ENCODE results near the gene STARD6.
"Not testable (repeated sequence)": the region's sequence is repeated elsewhere in the genome, so short reads cannot be mapped to it uniquely, and the experiment has no call there.

The STARD6 gene

GRCh38 chr18:54316071-54316820, 41.4 kb downstream of the STARD6 start:
- Mint-ChIP-seq H3K27me3 (peaks cover 33 to 35% of the 10 kb centered on the region in 2 donors), H3K4me1 (no peaks in the 10 kb centered on the region), H3K9me3 (peaks cover 0 to 4% of the 10 kb centered on the region in 2 donors), H3K27ac (no peak overlapping the region), H3K4me3 (no peak overlapping the region), H3K36me3 (no peaks in the 10 kb centered on the region)
- DNase-seq = no peak
- ATAC-seq (replicated peaks) = no peak

DNA sequence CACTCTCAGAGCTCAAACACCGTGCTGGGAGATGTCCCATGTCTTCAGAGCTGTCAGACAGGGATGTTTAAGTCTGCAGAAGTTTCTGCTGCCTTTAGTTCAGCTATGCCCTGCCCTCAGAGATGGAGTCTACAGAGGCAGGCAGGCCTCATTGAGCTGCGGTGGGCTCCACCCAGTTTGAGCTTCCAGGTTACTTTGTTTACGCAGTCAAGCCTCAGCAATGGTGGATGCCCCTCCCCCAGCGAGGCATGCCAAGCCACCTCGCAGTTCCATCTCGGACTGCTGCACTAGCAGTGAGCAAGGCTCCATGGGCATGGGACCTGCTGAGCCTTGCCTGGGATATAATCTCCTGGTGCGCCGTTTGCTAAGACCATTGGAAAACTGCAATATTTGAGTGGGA, 48.1 kb downstream of the STARD6 start:
- H3K9me3 Mint-ChIP-seq; H3K27ac Mint-ChIP-seq; DNase-seq; H3K36me3 Mint-ChIP-seq; ATAC-seq (replicated peaks); H3K4me3 Mint-ChIP-seq; H3K4me1 Mint-ChIP-seq: not testable (repeated sequence)
- H3K27me3 Mint-ChIP-seq = peaks cover 30 to 33% of the 10 kb centered on the region in 2 donors

- H3K9me3 Mint-ChIP-seq = peaks cover 15% of the 10 kb centered on the region in 2 donors
- H3K27me3 Mint-ChIP-seq = peaks cover 9 to 15% of the 10 kb centered on the region in 2 donors
- H3K36me3 Mint-ChIP-seq = peaks cover 5 to 7% of the 10 kb centered on the region in 2 donors
- ATAC-seq (replicated peaks) = no peak
- H3K4me3 Mint-ChIP-seq = no peak overlapping the region
- H3K4me1 Mint-ChIP-seq = no peaks in the 10 kb centered on the region
- no peak for DNase-seq
- H3K27ac Mint-ChIP-seq = no peak overlapping the region
Observed at GRCh38 chr18:54303408-54303807, 54.2 kb downstream of the STARD6 start.

DNA sequence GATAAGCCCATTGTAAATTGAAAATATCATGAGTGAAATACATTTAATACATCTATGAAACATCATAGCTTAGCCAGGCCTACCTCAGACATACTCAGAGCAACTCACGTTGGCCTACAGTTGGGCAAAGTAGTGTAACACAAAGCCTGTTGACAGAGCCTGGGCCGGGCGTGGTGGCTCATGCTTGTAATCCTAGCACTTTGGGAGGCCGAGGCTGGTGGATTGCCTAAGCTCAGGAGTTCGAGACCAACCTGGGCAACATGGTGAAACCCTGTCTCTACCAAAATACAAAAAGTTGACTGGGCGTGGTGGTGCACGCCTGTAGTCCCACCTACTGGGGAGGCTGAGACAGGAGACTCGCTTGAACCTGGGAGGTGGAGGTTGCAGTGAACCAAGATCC, 58.7 kb downstream of the STARD6 start:
- not testable (repeated sequence) for H3K27ac Mint-ChIP-seq; DNase-seq; H3K4me3 Mint-ChIP-seq; H3K9me3 Mint-ChIP-seq; H3K4me1 Mint-ChIP-seq; H3K27me3 Mint-ChIP-seq; ATAC-seq (replicated peaks)
- H3K36me3 Mint-ChIP-seq = peaks cover 8 to 11% of the 10 kb centered on the region in 2 donors

DNA sequence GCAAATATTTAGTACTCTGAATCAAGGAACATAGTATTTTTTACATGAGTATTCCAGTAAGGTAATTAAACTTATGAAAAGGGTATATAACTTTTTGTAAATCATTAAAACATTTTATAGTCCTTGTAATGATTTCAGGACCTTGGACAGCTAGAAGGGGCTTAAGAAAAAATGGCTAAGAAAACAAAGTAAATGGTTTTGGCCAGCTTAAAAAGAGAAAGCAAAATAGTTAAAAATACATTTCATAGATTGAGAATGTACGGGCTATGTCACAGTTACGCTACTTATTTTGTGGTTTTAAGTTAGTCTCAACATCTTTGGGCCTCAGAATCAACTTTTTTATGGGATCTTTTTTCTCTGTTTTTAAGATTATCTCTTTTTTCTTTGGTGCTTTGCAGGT, 61.6 kb downstream of the STARD6 start:
- H3K9me3 Mint-ChIP-seq = peaks cover 7 to 9% of the 10 kb centered on the region in 2 donors
- H3K36me3 Mint-ChIP-seq = peaks cover 11 to 19% of the 10 kb centered on the region in 2 donors
- no peak overlapping the region for H3K27ac Mint-ChIP-seq
- no peak overlapping the region for H3K4me3 Mint-ChIP-seq
- DNase-seq (no peak), ATAC-seq (replicated peaks) (no peak)
- H3K4me1 Mint-ChIP-seq = no peaks in the 10 kb centered on the region
- H3K27me3 Mint-ChIP-seq = peaks cover 0 to 4% of the 10 kb centered on the region in 2 donors

GRCh38 chr18:54294274-54294673, 63.4 kb downstream of the STARD6 start:
- peaks cover 16 to 27% of the 10 kb centered on the region in 2 donors for H3K36me3 Mint-ChIP-seq
- H3K4me1 Mint-ChIP-seq = no peaks in the 10 kb centered on the region
- DNase-seq (no peak), ATAC-seq (replicated peaks) (no peak)
- no peak overlapping the region for H3K4me3 Mint-ChIP-seq
- no peaks in the 10 kb centered on the region for H3K27me3 Mint-ChIP-seq
- no peak overlapping the region for H3K27ac Mint-ChIP-seq
- peaks cover 0 to under 1% of the 10 kb centered on the region in 2 donors for H3K9me3 Mint-ChIP-seq

GRCh38 chr18:54284981-54285785, 72.5 kb downstream of the STARD6 start:
- no peak overlapping the region for H3K4me3 Mint-ChIP-seq
- H3K36me3 Mint-ChIP-seq = peaks cover 28 to 39% of the 10 kb centered on the region in 2 donors

DNA sequence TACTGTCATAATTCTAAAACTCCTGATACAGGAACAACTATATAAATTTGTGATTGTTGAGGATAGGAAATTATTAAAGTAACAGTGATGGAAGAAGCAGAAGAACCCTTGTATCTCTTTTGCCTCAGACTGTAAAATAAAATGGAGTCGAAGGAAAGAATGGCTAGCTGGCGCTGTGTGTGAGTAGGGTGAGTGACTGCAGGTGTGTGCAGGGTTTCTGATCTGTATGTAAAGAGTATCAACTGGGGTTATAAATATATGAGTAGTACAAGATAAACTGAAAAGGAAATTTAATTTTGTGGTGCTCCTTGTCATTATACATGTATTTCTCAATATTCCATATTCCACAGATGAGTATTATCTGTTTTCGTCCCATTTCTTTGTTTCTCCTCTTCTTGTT, 73.1 kb downstream of the STARD6 start:
- no peak overlapping the region for H3K4me3 Mint-ChIP-seq
- no peak for ATAC-seq (replicated peaks)
- peaks cover 3 to 17% of the 10 kb centered on the region in 2 donors for H3K4me1 Mint-ChIP-seq
- no peak for DNase-seq
- H3K27ac Mint-ChIP-seq = peak overlapping the region; percentile 37
- H3K9me3 Mint-ChIP-seq = no peaks in the 10 kb centered on the region
- H3K36me3 Mint-ChIP-seq = peaks cover 29 to 38% of the 10 kb centered on the region in 2 donors
- H3K27me3 Mint-ChIP-seq = no peaks in the 10 kb centered on the region

More at GRCh38 chr18:54284981-54285785, 72.5 kb downstream of the STARD6 start:
- ATAC-seq (replicated peaks) = peak; percentile 100
- Mint-ChIP-seq H3K27me3 (no peaks in the 10 kb centered on the region), H3K4me1 (peaks cover 3 to 13% of the 10 kb centered on the region in 2 donors), H3K9me3 (no peaks in the 10 kb centered on the region), H3K27ac (peak overlapping the region; percentile 37)
- peak; percentile 54 for DNase-seq

- no peak for DNase-seq
- Mint-ChIP-seq H3K4me3 (no peak overlapping the region), H3K9me3 (no peaks in the 10 kb centered on the region), H3K27ac (no peak overlapping the region), H3K27me3 (no peaks in the 10 kb centered on the region), H3K4me1 (peaks cover 5 to 15% of the 10 kb centered on the region in 2 donors), H3K36me3 (peaks cover 21 to 25% of the 10 kb centered on the region in 2 donors)
- no peak for ATAC-seq (replicated peaks)
Observed at GRCh38 chr18:54280220-54280569, 77.5 kb downstream of the STARD6 start.

DNA sequence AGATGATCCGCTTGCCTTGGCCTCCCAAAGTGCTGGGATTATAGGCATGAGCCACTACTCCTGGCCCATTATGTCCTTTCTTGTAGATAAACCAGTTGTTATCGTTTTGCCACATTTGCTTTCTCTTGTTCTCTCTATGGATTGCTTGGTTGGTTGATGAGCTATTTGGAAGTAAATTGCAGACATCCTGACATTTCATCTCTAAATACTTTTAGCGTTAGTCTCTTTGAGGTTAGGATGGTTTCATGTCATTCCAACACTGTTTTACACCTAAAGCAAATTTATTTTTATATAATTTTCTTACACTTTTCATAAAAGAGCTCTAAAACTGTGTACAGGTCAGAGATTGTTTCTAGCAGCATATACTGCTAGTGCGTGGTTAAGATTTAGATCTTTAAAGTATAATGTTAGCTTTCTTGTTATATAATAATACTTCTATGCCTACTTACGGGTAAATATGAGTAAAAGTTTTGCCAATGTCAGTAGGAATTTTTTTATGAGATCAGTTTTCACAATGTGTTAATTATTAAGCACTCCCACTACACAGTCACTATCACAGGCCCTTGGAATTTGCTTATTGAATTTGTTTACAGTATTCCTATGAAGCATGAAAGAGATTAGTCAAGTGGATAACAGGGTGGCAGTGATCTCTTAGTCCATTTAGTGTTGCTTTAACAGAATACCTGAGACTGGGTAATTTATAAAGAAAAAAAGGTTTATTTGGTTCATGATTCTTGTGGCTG, 78.0 kb downstream of the STARD6 start:
- Mint-ChIP-seq H3K4me1 (peaks cover 5 to 10% of the 10 kb centered on the region in 2 donors), H3K9me3 (no peaks in the 10 kb centered on the region), H3K27me3 (no peaks in the 10 kb centered on the region), H3K4me3 (no peak overlapping the region), H3K36me3 (peaks cover 19 to 22% of the 10 kb centered on the region in 2 donors), H3K27ac (no peak overlapping the region)
- ATAC-seq (replicated peaks) (no peak), DNase-seq (no peak)

DNA sequence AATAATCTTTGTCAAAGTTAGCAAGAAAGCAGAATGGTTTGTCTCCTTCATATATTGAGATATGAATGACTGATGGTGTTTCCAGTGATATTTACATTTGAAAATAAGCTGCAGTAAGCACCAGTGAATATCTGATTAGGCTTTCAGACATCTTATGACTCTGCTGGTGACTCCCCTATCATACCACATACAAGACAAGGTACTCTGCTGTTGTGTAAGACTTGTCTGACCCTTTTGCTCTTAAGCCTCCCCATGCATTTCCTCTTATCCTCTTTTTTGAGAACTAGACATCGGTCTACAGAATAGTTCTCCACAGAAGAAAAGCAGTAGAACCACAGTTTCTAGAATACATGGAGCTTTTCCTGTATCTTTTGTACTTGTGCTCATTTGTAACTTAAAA, 79.0 kb downstream of the STARD6 start:
- DNase-seq (no peak), ATAC-seq (replicated peaks) (peak in 1 of 2 donors; percentile 36)
- Mint-ChIP-seq H3K36me3 (peaks cover 16 to 17% of the 10 kb centered on the region in 2 donors), H3K4me3 (no peak overlapping the region), H3K9me3 (no peaks in the 10 kb centered on the region), H3K27me3 (no peaks in the 10 kb centered on the region), H3K27ac (no peak overlapping the region), H3K4me1 (peaks cover 2 to 5% of the 10 kb centered on the region in 2 donors)

- H3K4me3 Mint-ChIP-seq = no peak overlapping the region
- H3K27me3 Mint-ChIP-seq = no peaks in the 10 kb centered on the region
- H3K36me3 Mint-ChIP-seq = peaks cover 16 to 17% of the 10 kb centered on the region in 2 donors
- DNase-seq = no peak
- ATAC-seq (replicated peaks) = no peak
- H3K9me3 Mint-ChIP-seq = no peaks in the 10 kb centered on the region
- peaks cover 2 to 5% of the 10 kb centered on the region in 2 donors for H3K4me1 Mint-ChIP-seq
- no peak overlapping the region for H3K27ac Mint-ChIP-seq
Observed at GRCh38 chr18:54277899-54278298, 79.8 kb downstream of the STARD6 start.
